ENCODE data around the gene UTP20.
A peak's percentile ranks its signal among the peaks of the same experiment; 100 is the strongest.
"Not testable (repeated sequence)": the region's sequence is repeated elsewhere in the genome, so short reads cannot be mapped to it uniquely, and the experiment has no call there.

The UTP20 gene

GRCh38 chr12:101327546-101327945, 47.6 kb downstream of the UTP20 start:
- no peak for DNase-seq

GRCh38 chr12:101328917-101329316, 49.0 kb downstream of the UTP20 start:
- no peak for DNase-seq

GRCh38 chr12:101330631-101331030, 50.7 kb downstream of the UTP20 start:
- no peak for DNase-seq

- no peak for DNase-seq
Measured at GRCh38 chr12:101336437-101336836, 56.5 kb downstream of the UTP20 start.

- DNase-seq: no peak
Measured at GRCh38 chr12:101338087-101338486, 58.2 kb downstream of the UTP20 start.

- no peak for DNase-seq
Measured at GRCh38 chr12:101343893-101344292, 64.0 kb downstream of the UTP20 start.

GRCh38 chr12:101351682-101352081, 71.8 kb downstream of the UTP20 start:
- DNase-seq: no peak

GRCh38 chr12:101356794-101357193, 76.9 kb downstream of the UTP20 start:
- DNase-seq: no peak

- no peak for DNase-seq
Measured at GRCh38 chr12:101361455-101361854, 81.5 kb downstream of the UTP20 start.

- no peak for DNase-seq
Measured at GRCh38 chr12:101368016-101368415, 88.1 kb downstream of the UTP20 start.

GRCh38 chr12:101372431-101372830, 92.5 kb downstream of the UTP20 start:
- no peak for DNase-seq

GRCh38 chr12:101375573-101375972, 95.7 kb downstream of the UTP20 start:
- no peak for DNase-seq

- no peak for DNase-seq
Measured at GRCh38 chr12:101379149-101379548, 99.2 kb downstream of the UTP20 start.

- DNase-seq: not testable (repeated sequence)
Measured at GRCh38 chr12:101391181-101391580, 111.3 kb downstream of the UTP20 start.

GRCh38 chr12:101407049-101407435, 127.1 kb downstream of the UTP20 start:
- DNase-seq: no peak

GRCh38 chr12:101407436-101408345, 127.8 kb downstream of the UTP20 start, which contains the start of gene ARL1:
Gene ARL1, minus strand, starts transcription at chr12:101407772. Its CDS starts 127 bp downstream, at chr12:101407645.
- peak; percentile 62 for DNase-seq

- not testable (repeated sequence) for DNase-seq
Measured at GRCh38 chr12:101410169-101410568, 130.3 kb downstream of the UTP20 start.

- no peak for DNase-seq
Measured at GRCh38 chr12:101414533-101415119, 134.7 kb downstream of the UTP20 start.

- DNase-seq: no peak
Measured at GRCh38 chr12:101415228-101415627, 135.3 kb downstream of the UTP20 start.

- not testable (repeated sequence) for DNase-seq
Measured at GRCh38 chr12:101422066-101422465, 142.2 kb downstream of the UTP20 start.

GRCh38 chr12:101424620-101425019, 144.7 kb downstream of the UTP20 start:
- DNase-seq: no peak

GRCh38 chr12:101430456-101430855, 150.6 kb downstream of the UTP20 start:
- no peak for DNase-seq

GRCh38 chr12:101436136-101436535, 156.2 kb downstream of the UTP20 start:
- no peak for DNase-seq
